Uterus (tissue), 4 donors: ENCODE data around the gene ENOPH1. TPM values are rescaled to one million over a fixed set of nuclear protein-coding genes. Genes with fewer than 3 reads are reported as not detected.

Experiments
- DNase-seq, 2 donors: peaks; one replicate each; pipeline ENCODE4 v3.0.0-alpha.2; 2019 to 2020
- H3K27ac ChIP-seq, 2 donors: fragments of 200-600 bp; sonication (generic); 1 replicate in 1 of 2; 2 replicates in 1 of 2; pipeline ENCODE4 v1.5.1; 2016 to 2018
- H3K27me3 ChIP-seq, 2 donors: fragments of 200-600 bp; sonication (generic); one replicate each; pipeline ENCODE4 v1.5.1; 2018 to 2019; ENCODE audit warnings: control low read depth in 1 of 2
- H3K36me3 ChIP-seq, 2 donors: fragments of 200-600 bp; sonication (generic); one replicate each; pipeline ENCODE4 v1.5.1; 2019; ENCODE audit warnings: control low read depth in 1 of 2
- H3K4me1 ChIP-seq, 2 donors: fragments of 200-600 bp; sonication (generic); one replicate each; pipeline ENCODE4 v1.5.1; 2018 to 2019; ENCODE audit warnings: control low read depth in 1 of 2
- H3K4me3 ChIP-seq, 2 donors: fragments of 200-600 bp; sonication (generic); 1 replicate in 1 of 2; 2 replicates in 1 of 2; pipeline ENCODE4 v1.5.1; 2018 to 2019; ENCODE audit warnings: mild to moderate bottlenecking in 1 of 2
- H3K9me3 ChIP-seq, 2 donors: fragments of 200-600 bp; sonication (generic); one replicate each; pipeline ENCODE4 v1.5.1; 2019; ENCODE audit warnings: control low read depth in 1 of 2
- CTCF ChIP-seq, 4 experiments: fragments of 200-600 bp in 2 of 4; fragments of 450-650 bp in 2 of 4; sonication (generic) in 2 of 4; IDR thresholded peaks; one replicate each; pipeline ENCODE4 v1.5.1; 2016 to 2019; ENCODE audit warnings: antibody characterized with exemption in 4 of 4, mild to moderate bottlenecking in 2 of 4, moderate library complexity in 1 of 4
- POLR2A ChIP-seq, 2 donors: fragments of 450-650 bp; IDR thresholded peaks; one replicate each; pipeline ENCODE4 v1.6.1; 2016; ENCODE audit warnings: antibody characterized with exemption in 2 of 2, mild to moderate bottlenecking in 1 of 2, moderate library complexity in 1 of 2
- intact Hi-C: fragments of 100-400 bp; cut with DNase I; formaldehyde crosslinking; loops from one replicate; pipeline ENCODE4 v1.15.1; 2023; ENCODE audit warnings: low total_unique reads
- total RNA-seq, 4 donors: library from RNA; depleted of rRNA in 3 of 4; stranded (reverse); fragments of >200 nt in 3 of 4; gene quantifications; one replicate each; pipeline versions ENCODE4 v1.1.0 to v1.2.4, GENCODE V29; 2014 to 2023
- donor health status: DM: yes; HTN: yes; CAD: no.

Gene ENOPH1
- total RNA-seq, 4 donors from 2014 or later = 20.5 to 40.2 (median 28.3) TPM

GRCh38 chr4:82421796-82422560 is 8.4 kb upstream of the ENOPH1 start:
- Histone ChIP-seq H3K4me1 (peaks cover 0 to 10% of the 10 kb centered on the region in 2 donors), H3K9me3 (no peaks in the 10 kb centered on the region), H3K36me3 (no peaks in the 10 kb centered on the region), H3K27me3 (no peaks in the 10 kb centered on the region), H3K27ac (no peak overlapping the region), H3K4me3 (no peak overlapping the region)
- DNase-seq = no peak
- TF ChIP-seq POLR2A (IDR thresholded peaks at IDR 0.05) = no peak
- intact Hi-C loops = no loop called here

GRCh38 chr4:82422616-82423015 is 7.8 kb upstream of the ENOPH1 start:
- H3K27me3 ChIP-seq = no peaks in the 10 kb centered on the region
- no peak overlapping the region for H3K27ac ChIP-seq
- DNase-seq = no peak
- H3K4me3 ChIP-seq = no peak overlapping the region
- H3K9me3 ChIP-seq = no peaks in the 10 kb centered on the region
- peaks cover 0 to 14% of the 10 kb centered on the region in 2 donors for H3K4me1 ChIP-seq
- no peak for TF ChIP-seq POLR2A (IDR thresholded peaks at IDR 0.05)
- no peaks in the 10 kb centered on the region for H3K36me3 ChIP-seq
- intact Hi-C loops = no loop called here

GRCh38 chr4:82423245-82424054 is 6.9 kb upstream of the ENOPH1 start:
- no peaks in the 10 kb centered on the region for H3K36me3 ChIP-seq

GRCh38 chr4:82425478-82425877 is 4.9 kb upstream of the ENOPH1 start:
- H3K27me3 ChIP-seq = no peaks in the 10 kb centered on the region

More at GRCh38 chr4:82423245-82424054, 6.9 kb upstream of the ENOPH1 start:
- H3K4me3 ChIP-seq = no peak overlapping the region
- H3K4me1 ChIP-seq = peaks cover 0 to 14% of the 10 kb centered on the region in 2 donors
- TF ChIP-seq POLR2A (IDR thresholded peaks at IDR 0.05) = no peak
- TF ChIP-seq CTCF (IDR thresholded peaks at IDR 0.05) = no peak
- intact Hi-C loops = no loop called here
- DNase-seq = no peak
- no peaks in the 10 kb centered on the region for H3K27me3 ChIP-seq
- no peak overlapping the region for H3K27ac ChIP-seq
- no peaks in the 10 kb centered on the region for H3K9me3 ChIP-seq

GRCh38 chr4:82428526-82428968 is 1.8 kb upstream of the ENOPH1 start:
- DNase-seq = no peak
- Histone ChIP-seq H3K27ac (peak overlapping the region; percentile 93 to 96), H3K4me1 (peaks cover 0 to 14% of the 10 kb centered on the region in 2 donors), H3K27me3 (no peaks in the 10 kb centered on the region), H3K4me3 (peak overlapping the region; percentile 87 to 88), H3K36me3 (no peaks in the 10 kb centered on the region), H3K9me3 (no peaks in the 10 kb centered on the region)
- intact Hi-C loops = loop anchor here (2.0 kb wide), 1 partner anchor 54 kb away; no protein-coding TSS in a partner anchor
- TF ChIP-seq POLR2A (IDR thresholded peaks at IDR 0.05) = no peak
- no peak for TF ChIP-seq CTCF (IDR thresholded peaks at IDR 0.05)

More at GRCh38 chr4:82425478-82425877, 4.9 kb upstream of the ENOPH1 start:
- intact Hi-C loops = no loop called here
- peaks cover 0 to 14% of the 10 kb centered on the region in 2 donors for H3K4me1 ChIP-seq
- no peaks in the 10 kb centered on the region for H3K9me3 ChIP-seq
- H3K27ac ChIP-seq = no peak overlapping the region
- no peaks in the 10 kb centered on the region for H3K36me3 ChIP-seq
- H3K4me3 ChIP-seq = no peak overlapping the region
- DNase-seq = no peak
- no peak for TF ChIP-seq CTCF (IDR thresholded peaks at IDR 0.05)
- no peak for TF ChIP-seq POLR2A (IDR thresholded peaks at IDR 0.05)
